ENCODE results near the gene ATP8B3. TPM values are rescaled to one million over a fixed set of nuclear protein-coding genes. Genes with fewer than 3 reads are reported as not detected.

Gene ATP8B3
- total and polyA plus RNA-seq, 7 donors, result 0.06 to 0.30 (median 0.17) TPM; not detected in 1

DNA sequence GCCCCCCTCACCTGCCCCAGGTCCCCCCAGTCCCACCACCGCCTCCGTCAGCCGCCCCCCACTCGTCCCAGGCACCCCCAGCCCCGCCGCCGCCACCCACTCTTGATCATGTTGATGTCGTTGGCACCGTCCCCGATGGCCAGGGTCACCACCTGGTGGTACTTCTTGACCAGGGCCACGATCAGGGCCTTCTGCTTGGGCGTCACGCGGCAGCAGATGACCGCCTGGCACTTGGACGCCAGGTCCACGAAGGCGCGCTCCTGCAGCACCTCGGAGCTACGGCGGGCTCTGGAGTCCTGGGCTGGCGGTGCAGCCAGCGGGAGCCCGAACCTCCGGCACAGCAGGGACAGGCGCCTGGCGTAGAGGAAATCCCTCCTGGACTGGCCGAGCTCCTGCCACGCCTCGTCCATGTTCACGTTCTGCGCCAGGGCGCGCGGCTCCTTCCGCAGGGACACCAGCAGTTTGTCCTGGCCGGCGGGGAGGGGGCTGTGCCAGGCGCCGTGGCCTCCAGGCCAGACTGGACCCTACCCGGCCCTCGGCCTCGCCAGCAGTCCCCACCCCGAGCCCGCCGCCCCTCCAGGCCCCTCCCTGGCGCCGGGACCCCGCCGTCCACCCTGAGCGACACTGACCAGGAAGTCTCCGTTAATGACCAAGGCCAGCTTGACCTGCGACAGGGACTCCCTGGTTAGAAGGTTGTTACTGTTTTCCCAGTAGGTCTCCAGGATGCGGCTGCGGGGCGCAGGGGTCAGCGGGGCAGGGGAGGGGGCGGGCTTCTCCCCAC, 22.6 kb downstream of the ATP8B3 start:
- intact Hi-C loops (cut with DNase I), result loop anchor here in 1 of 2 donors (10.0 kb wide), 1 partner anchor 115 kb away; no protein-coding TSS in a partner anchor
- ATAC-seq, result peak in 1 of 4 donors; percentile 21
- H3K27me3 ChIP-seq (ENCODE audit: insufficient read depth in 3 of 3, low read length in 2 of 3), result peaks cover 0 to 44% (median 8%) of the 10 kb centered on the region in 3 donors

GRCh38 chr19:1787116-1787515, 25.0 kb downstream of the ATP8B3 start:
- H3K4me3 ChIP-seq, result no peak overlapping the region
- no peak for TF ChIP-seq CTCF (IDR thresholded peaks at IDR 0.05)
- DNase-seq (no peak), ATAC-seq (no peak)
- H3K27me3 ChIP-seq (ENCODE audit: insufficient read depth in 3 of 3, low read length in 2 of 3), result peaks cover 0 to 61% (median 16%) of the 10 kb centered on the region in 3 donors
- H3K4me1 ChIP-seq, result no peaks in the 10 kb centered on the region
- WGBS, 3 donors, result 67 to 74% (median 73%) methylated on average over 8 of the region's 8 CpGs
- H3K27ac ChIP-seq, result no peak overlapping the region
- H3K9me3 ChIP-seq, result no peaks in the 10 kb centered on the region
- intact Hi-C loops (cut with DNase I), result loop anchor here in 1 of 2 donors (10.0 kb wide), 1 partner anchor 112 kb away; no protein-coding TSS in a partner anchor
- H3K36me3 ChIP-seq (ENCODE audit: insufficient read depth in 1 of 2, low read depth in 1 of 2), result no peaks in the 10 kb centered on the region

More for the DNA sequence above, 22.6 kb downstream of the ATP8B3 start:
- Histone ChIP-seq H3K9me3 (no peaks in the 10 kb centered on the region), H3K4me1 (no peaks in the 10 kb centered on the region), H3K4me3 (peak overlapping the region; percentile 18), H3K36me3 (ENCODE audit: insufficient read depth in 1 of 2, low read depth in 1 of 2) (no peaks in the 10 kb centered on the region), H3K27ac (no peak overlapping the region)
- no peak for TF ChIP-seq CTCF (IDR thresholded peaks at IDR 0.05)
- no peak for DNase-seq
- 6 to 19% (median 10%) methylated on average over 27 to 59 of the region's 59 CpGs for WGBS, 3 donors

GRCh38 chr19:1786668-1787067, 25.4 kb downstream of the ATP8B3 start:
- Histone ChIP-seq H3K36me3 (ENCODE audit: insufficient read depth in 1 of 2, low read depth in 1 of 2) (no peaks in the 10 kb centered on the region), H3K27me3 (ENCODE audit: insufficient read depth in 3 of 3, low read length in 2 of 3) (peaks cover 0 to 61% (median 18%) of the 10 kb centered on the region in 3 donors), H3K4me1 (no peaks in the 10 kb centered on the region), H3K4me3 (no peak overlapping the region), H3K27ac (no peak overlapping the region), H3K9me3 (peaks cover 4% of the 10 kb centered on the region)
- no peak for TF ChIP-seq CTCF (IDR thresholded peaks at IDR 0.05)
- no peak for DNase-seq
- intact Hi-C loops (cut with DNase I), result loop anchor here in 1 of 2 donors (10.0 kb wide), 1 partner anchor 112 kb away; no protein-coding TSS in a partner anchor
- no peak for ATAC-seq
- WGBS, 3 donors, result 79 to 93% (median 84%) methylated on average over 8 of the region's 8 CpGs

- ATAC-seq, result no peak
- 89 to 94% (median 92%) methylated on average over 14 to 19 of the region's 19 CpGs for WGBS, 3 donors
- no peak overlapping the region for H3K27ac ChIP-seq
- H3K4me1 ChIP-seq, result no peaks in the 10 kb centered on the region
- no peak overlapping the region for H3K4me3 ChIP-seq
- intact Hi-C loops (cut with DNase I), result loop anchor here in 1 of 2 donors (10.0 kb wide), 1 partner anchor 111 kb away; no protein-coding TSS in a partner anchor
- no peak for TF ChIP-seq CTCF (IDR thresholded peaks at IDR 0.05)
- DNase-seq, result no peak
- no peaks in the 10 kb centered on the region for H3K36me3 ChIP-seq (ENCODE audit: insufficient read depth in 1 of 2, low read depth in 1 of 2)
- H3K9me3 ChIP-seq, result peaks cover 6% of the 10 kb centered on the region
- peaks cover 0 to 64% (median 25%) of the 10 kb centered on the region in 3 donors for H3K27me3 ChIP-seq (ENCODE audit: insufficient read depth in 3 of 3, low read length in 2 of 3)
Measured at GRCh38 chr19:1785310-1785709, 26.8 kb downstream of the ATP8B3 start.
